SK-N-MC (cell line): Measurements from ENCODE around the gene CYP24A1.

ENCODE experiments used
- EZH2 ChIP-seq: fragments of 200-600 bp; sonication (generic); IDR thresholded peaks from one replicate; pipeline ENCODE4 v1.6.1; 2017; ENCODE audit warnings: antibody characterized with exemption
- FOXP2 ChIP-seq: optimal IDR thresholded peaks from 2 replicates; pipeline ENCODE3; 2011; ENCODE audit warnings: mild to moderate bottlenecking, moderate library complexity; ENCODE audit not compliant: insufficient read depth; ENCODE audit errors: extremely low read length, control extremely low read depth
- POLR2AphosphoS5 ChIP-seq: IDR thresholded peaks from 2 replicates; pipeline ENCODE4 v1.6.1; 2012; ENCODE audit warnings: mild to moderate bottlenecking, low read depth, low read length, borderline replicate concordance

- TF ChIP-seq EZH2 (no peak), POLR2AphosphoS5 (no peak), FOXP2 (no peak)
Measured at GRCh38 chr20:54108817-54109216, 65.0 kb downstream of the CYP24A1 start.
